Uterus (tissue), 4 donors: ENCODE results near the gene C11orf97. TPM values are rescaled to one million over a fixed set of nuclear protein-coding genes. Genes with fewer than 3 reads are reported as not detected.
"Not testable (repeated sequence)": the region's sequence is repeated elsewhere in the genome, so short reads cannot be mapped to it uniquely, and the experiment has no call there.

ENCODE experiments used
- DNase-seq, 2 donors: peaks; one replicate each; pipeline ENCODE4 v3.0.0-alpha.2; 2019 to 2020
- H3K27ac ChIP-seq, 2 donors: fragments of 200-600 bp; sonication (generic); 1 replicate in 1 of 2; 2 replicates in 1 of 2; pipeline ENCODE4 v1.5.1; 2016 to 2018
- H3K27me3 ChIP-seq, 2 donors: fragments of 200-600 bp; sonication (generic); one replicate each; pipeline ENCODE4 v1.5.1; 2018 to 2019; ENCODE audit warnings: control low read depth in 1 of 2
- H3K36me3 ChIP-seq, 2 donors: fragments of 200-600 bp; sonication (generic); one replicate each; pipeline ENCODE4 v1.5.1; 2019; ENCODE audit warnings: control low read depth in 1 of 2
- H3K4me1 ChIP-seq, 2 donors: fragments of 200-600 bp; sonication (generic); one replicate each; pipeline ENCODE4 v1.5.1; 2018 to 2019; ENCODE audit warnings: control low read depth in 1 of 2
- H3K4me3 ChIP-seq, 2 donors: fragments of 200-600 bp; sonication (generic); 1 replicate in 1 of 2; 2 replicates in 1 of 2; pipeline ENCODE4 v1.5.1; 2018 to 2019; ENCODE audit warnings: mild to moderate bottlenecking in 1 of 2
- H3K9me3 ChIP-seq, 2 donors: fragments of 200-600 bp; sonication (generic); one replicate each; pipeline ENCODE4 v1.5.1; 2019; ENCODE audit warnings: control low read depth in 1 of 2
- POLR2A ChIP-seq, 2 donors: fragments of 450-650 bp; IDR thresholded peaks; one replicate each; pipeline ENCODE4 v1.6.1; 2016; ENCODE audit warnings: antibody characterized with exemption in 2 of 2, mild to moderate bottlenecking in 1 of 2, moderate library complexity in 1 of 2
- intact Hi-C: fragments of 100-400 bp; cut with DNase I; formaldehyde crosslinking; loops from one replicate; pipeline ENCODE4 v1.15.1; 2023; ENCODE audit warnings: low total_unique reads
- total RNA-seq, 4 donors: library from RNA; depleted of rRNA in 3 of 4; stranded (reverse); fragments of >200 nt in 3 of 4; gene quantifications; one replicate each; pipeline versions ENCODE4 v1.1.0 to v1.2.4, GENCODE V29; 2014 to 2023
- TF ChIP-seq, protein P1 (sequence below), 4 experiments: fragments of 200-600 bp in 2 of 4; fragments of 450-650 bp in 2 of 4; sonication (generic) in 2 of 4; IDR thresholded peaks; one replicate each; pipeline ENCODE4 v1.5.1; 2016 to 2019; ENCODE audit warnings: antibody characterized with exemption in 4 of 4, mild to moderate bottlenecking in 2 of 4, moderate library complexity in 1 of 4
- donor health status: DM: yes; HTN: yes; CAD: no.

Gene C11orf97
- total RNA-seq, 4 donors from 2014 or later, result not detected

DNA sequence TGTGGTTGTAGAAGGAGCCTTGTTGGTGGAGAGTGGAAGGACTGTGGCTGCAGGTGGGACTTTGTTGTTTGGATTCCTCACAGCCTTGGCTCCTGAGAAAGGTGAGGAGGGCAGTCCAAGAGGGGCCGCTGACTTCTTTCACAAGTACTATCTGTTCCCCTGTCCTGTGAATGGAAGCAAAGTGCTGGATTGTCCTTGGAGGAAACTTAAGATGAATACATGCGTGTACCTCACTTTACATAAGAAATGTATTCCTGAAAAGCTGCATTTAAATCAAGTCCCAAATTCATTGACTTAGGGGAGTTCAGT lies 33.9 kb downstream of the C11orf97 start:
- no peaks in the 10 kb centered on the region for H3K27me3 ChIP-seq
- no peaks in the 10 kb centered on the region for H3K9me3 ChIP-seq
- H3K27ac ChIP-seq, result no peak overlapping the region
- H3K36me3 ChIP-seq, result no peaks in the 10 kb centered on the region
- TF ChIP-seq POLR2A (IDR thresholded peaks at IDR 0.05), result no peak
- TF ChIP-seq, protein P1, sequence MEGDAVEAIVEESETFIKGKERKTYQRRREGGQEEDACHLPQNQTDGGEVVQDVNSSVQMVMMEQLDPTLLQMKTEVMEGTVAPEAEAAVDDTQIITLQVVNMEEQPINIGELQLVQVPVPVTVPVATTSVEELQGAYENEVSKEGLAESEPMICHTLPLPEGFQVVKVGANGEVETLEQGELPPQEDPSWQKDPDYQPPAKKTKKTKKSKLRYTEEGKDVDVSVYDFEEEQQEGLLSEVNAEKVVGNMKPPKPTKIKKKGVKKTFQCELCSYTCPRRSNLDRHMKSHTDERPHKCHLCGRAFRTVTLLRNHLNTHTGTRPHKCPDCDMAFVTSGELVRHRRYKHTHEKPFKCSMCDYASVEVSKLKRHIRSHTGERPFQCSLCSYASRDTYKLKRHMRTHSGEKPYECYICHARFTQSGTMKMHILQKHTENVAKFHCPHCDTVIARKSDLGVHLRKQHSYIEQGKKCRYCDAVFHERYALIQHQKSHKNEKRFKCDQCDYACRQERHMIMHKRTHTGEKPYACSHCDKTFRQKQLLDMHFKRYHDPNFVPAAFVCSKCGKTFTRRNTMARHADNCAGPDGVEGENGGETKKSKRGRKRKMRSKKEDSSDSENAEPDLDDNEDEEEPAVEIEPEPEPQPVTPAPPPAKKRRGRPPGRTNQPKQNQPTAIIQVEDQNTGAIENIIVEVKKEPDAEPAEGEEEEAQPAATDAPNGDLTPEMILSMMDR (IDR thresholded peaks at IDR 0.05), result no peak
- H3K4me1 ChIP-seq, result peaks cover 5 to 15% of the 10 kb centered on the region in 2 donors
- DNase-seq, result no peak
- intact Hi-C loops, result no loop called here
- H3K4me3 ChIP-seq, result no peak overlapping the region

DNA sequence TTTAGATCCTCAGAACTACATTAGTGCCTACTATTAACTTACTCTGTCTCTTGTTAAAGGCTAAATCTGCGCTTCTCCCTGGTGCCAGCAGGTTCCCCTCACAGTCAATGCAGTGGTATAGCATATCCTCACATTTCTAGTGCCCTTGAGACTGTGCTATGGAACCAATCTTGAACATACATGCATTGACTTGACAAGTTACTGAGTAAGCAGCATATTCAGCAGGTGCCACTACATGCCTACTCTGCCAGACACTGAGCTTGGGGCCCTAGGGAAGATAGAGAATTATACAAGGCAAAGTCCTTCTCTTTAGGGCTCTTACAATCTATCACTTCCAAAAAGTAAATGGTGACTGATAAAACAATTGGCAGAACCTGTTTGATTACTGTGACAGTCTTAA lies 34.6 kb downstream of the C11orf97 start:
- Histone ChIP-seq H3K27ac (no peak overlapping the region), H3K4me3 (no peak overlapping the region), H3K9me3 (no peaks in the 10 kb centered on the region), H3K27me3 (no peaks in the 10 kb centered on the region), H3K36me3 (no peaks in the 10 kb centered on the region), H3K4me1 (peaks cover 5 to 15% of the 10 kb centered on the region in 2 donors)
- intact Hi-C loops, result no loop called here
- DNase-seq, result no peak
- TF ChIP-seq, protein P1 (IDR thresholded peaks at IDR 0.05), result no peak
- TF ChIP-seq POLR2A (IDR thresholded peaks at IDR 0.05), result no peak

DNA sequence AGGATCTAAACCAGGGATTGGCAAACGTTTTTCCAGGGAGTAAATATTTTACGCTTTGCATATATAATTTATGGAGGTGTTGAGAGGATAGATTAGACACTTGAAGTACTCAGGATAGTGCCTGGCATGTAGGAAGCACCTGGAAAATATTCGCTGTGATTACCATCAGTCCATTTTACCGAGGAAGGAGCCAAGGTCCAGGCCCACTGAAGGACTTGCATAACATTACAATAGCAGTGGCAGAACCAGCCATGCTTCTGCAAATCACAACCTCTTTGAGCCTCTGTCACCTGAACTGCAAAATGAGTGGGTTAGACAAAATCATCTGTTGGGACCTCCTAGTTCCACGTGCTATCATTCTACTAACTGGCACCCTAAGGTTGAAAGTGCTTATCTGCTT lies 36.9 kb downstream of the C11orf97 start:
- peaks cover 0 to 15% of the 10 kb centered on the region in 2 donors for H3K4me1 ChIP-seq
- intact Hi-C loops, result no loop called here
- TF ChIP-seq, protein P1 (IDR thresholded peaks at IDR 0.05), result no peak
- TF ChIP-seq POLR2A (IDR thresholded peaks at IDR 0.05), result no peak

DNA sequence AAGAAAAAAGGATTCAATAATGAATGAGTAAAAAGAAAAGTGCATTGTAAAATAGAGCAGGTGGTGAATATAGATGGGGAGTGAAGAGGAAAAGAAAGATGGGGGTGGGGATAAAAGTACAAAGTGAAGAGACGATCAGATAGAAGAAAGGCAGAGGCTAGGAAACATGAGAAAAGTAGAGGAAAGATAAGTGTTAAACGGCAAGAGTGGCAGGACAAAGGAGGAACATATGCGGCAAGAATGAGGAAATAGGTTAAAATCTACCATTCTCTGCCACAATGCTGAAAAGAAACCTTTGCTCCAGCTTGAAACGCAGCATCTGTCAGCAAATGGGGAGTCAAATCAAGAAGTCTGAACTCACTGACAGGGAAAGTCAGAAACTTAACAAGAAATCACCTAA lies 38.3 kb downstream of the C11orf97 start:
- intact Hi-C loops, result no loop called here
- no peak for DNase-seq

More for the DNA sequence above, 36.9 kb downstream of the C11orf97 start:
- no peak overlapping the region for H3K27ac ChIP-seq
- H3K36me3 ChIP-seq, result no peaks in the 10 kb centered on the region
- no peaks in the 10 kb centered on the region for H3K27me3 ChIP-seq
- H3K9me3 ChIP-seq, result no peaks in the 10 kb centered on the region
- no peak overlapping the region for H3K4me3 ChIP-seq
- no peak for DNase-seq

DNA sequence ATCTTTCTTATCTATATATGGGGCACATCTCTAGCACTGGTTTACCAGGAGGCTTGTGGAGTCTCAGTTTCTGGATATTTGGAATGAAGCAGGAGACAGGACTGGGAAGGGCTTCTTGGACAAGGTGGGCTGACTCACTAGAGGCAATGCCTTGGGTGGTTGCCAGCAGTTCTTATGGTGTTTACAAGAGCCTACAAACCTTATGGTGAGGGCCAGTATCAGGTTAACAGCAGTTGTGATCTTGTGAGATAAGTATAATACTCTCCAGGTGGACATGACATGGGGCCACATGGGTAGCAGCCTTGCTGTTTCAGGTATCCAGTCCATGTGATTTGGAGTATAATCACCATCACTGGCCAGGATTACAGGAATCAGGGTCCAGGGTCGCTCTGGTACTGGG lies 41.7 kb downstream of the C11orf97 start:
- no peak overlapping the region for H3K27ac ChIP-seq
- H3K4me1 ChIP-seq, result no peaks in the 10 kb centered on the region
- TF ChIP-seq, protein P1 (IDR thresholded peaks at IDR 0.05), result no peak
- TF ChIP-seq POLR2A (IDR thresholded peaks at IDR 0.05), result no peak
- H3K27me3 ChIP-seq, result no peaks in the 10 kb centered on the region
- intact Hi-C loops, result no loop called here
- H3K9me3 ChIP-seq, result no peaks in the 10 kb centered on the region
- DNase-seq, result no peak
- H3K4me3 ChIP-seq, result no peak overlapping the region
- H3K36me3 ChIP-seq, result no peaks in the 10 kb centered on the region

More for the DNA sequence above, 38.3 kb downstream of the C11orf97 start:
- Histone ChIP-seq H3K27me3 (no peaks in the 10 kb centered on the region), H3K4me3 (no peak overlapping the region), H3K9me3 (no peaks in the 10 kb centered on the region), H3K27ac (no peak overlapping the region), H3K36me3 (no peaks in the 10 kb centered on the region), H3K4me1 (peaks cover 0 to 8% of the 10 kb centered on the region in 2 donors)
- TF ChIP-seq POLR2A (IDR thresholded peaks at IDR 0.05), result no peak
- TF ChIP-seq, protein P1 (IDR thresholded peaks at IDR 0.05), result no peak

DNA sequence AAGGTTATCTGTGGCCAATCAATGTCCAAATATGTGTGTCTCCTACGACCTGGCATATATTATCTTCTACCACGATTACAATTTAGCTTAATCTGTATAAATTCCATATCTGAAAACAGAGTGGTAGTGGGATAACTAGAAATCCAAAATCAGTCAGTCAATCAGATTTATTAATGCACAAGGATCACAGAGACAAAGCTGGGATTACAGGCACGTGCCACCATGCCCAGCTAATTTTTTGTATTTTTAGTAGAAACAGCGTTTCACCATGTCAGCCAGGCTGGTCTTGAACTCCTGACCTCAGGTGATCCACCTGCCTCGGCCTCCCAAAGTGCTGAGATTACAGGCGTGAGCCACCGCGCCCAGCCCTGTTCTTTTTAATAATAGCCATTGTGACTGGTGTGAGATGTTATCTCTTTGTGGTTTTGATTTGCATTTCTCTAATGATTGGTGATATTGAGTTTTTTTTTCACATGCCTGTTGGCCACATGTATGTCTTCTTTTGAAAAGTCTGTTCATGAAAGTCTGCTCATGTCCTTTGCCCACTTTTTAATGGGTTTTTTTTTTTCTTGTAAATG lies 43.6 kb downstream of the C11orf97 start:
- H3K9me3 ChIP-seq, H3K27me3 ChIP-seq, H3K4me3 ChIP-seq, H3K4me1 ChIP-seq, H3K27ac ChIP-seq, DNase-seq, H3K36me3 ChIP-seq, intact Hi-C loops: not testable (repeated sequence)
